SH-SY5Y (cell line): ENCODE results near the gene TMEM43.

Experiments used
- GATA2 ChIP-seq: IDR thresholded peaks from 2 replicates; pipeline ENCODE4 v1.6.1; 2011; ENCODE audit warnings: mild to moderate bottlenecking, low read depth, low read length
- GATA3 ChIP-seq: IDR thresholded peaks from 2 replicates; pipeline ENCODE4 v1.6.1; 2011; ENCODE audit warnings: low read depth, mild to moderate bottlenecking, low read length, moderate library complexity

- TF ChIP-seq GATA2 (no peak), GATA3 (no peak)
Observed at GRCh38 chr3:14146381-14147065, 21.7 kb downstream of the TMEM43 start.
